ENCODE measurements around the gene AGAP2. TPM values are rescaled to one million over a fixed set of nuclear protein-coding genes. Genes with fewer than 3 reads are reported as not detected.

The AGAP2 gene
- total and polyA plus RNA-seq, 2 of the 8 experiments (the other 6 are each of a cell fraction or from before 2014, with no cell fraction given) = 1.5 TPM

GRCh38 chr12:57717131-57717530, 21.4 kb downstream of the AGAP2 start (continued):
- TF ChIP-seq, protein P1, sequence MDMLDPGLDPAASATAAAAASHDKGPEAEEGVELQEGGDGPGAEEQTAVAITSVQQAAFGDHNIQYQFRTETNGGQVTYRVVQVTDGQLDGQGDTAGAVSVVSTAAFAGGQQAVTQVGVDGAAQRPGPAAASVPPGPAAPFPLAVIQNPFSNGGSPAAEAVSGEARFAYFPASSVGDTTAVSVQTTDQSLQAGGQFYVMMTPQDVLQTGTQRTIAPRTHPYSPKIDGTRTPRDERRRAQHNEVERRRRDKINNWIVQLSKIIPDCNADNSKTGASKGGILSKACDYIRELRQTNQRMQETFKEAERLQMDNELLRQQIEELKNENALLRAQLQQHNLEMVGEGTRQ (IDR thresholded peaks at IDR 0.05; ENCODE audit: low read length) = no peak
- TF ChIP-seq KDM5A (IDR thresholded peaks at IDR 0.05; ENCODE audit: low read length) (no peak), HDAC2 (IDR thresholded peaks at IDR 0.05; ENCODE audit: borderline replicate concordance in 1 of 2, low read depth in 2 of 2, low read length in 2 of 2) (no peak), JUN (IDR thresholded peaks at IDR 0.05; ENCODE audit: low read depth, low read length) (no peak), SP2 (IDR thresholded peaks at IDR 0.05; ENCODE audit: low read length) (no peak), CHD1 (IDR thresholded peaks at IDR 0.05; ENCODE audit: low read depth, low read length) (no peak), SUZ12 (IDR thresholded peaks at IDR 0.05; ENCODE audit: low read length) (no peak)
